GM12878 (cell line): Measurements from ENCODE around the gene PPP1R11. TPM values are rescaled to one million over a fixed set of nuclear protein-coding genes. Genes with fewer than 3 reads are reported as not detected.

ENCODE experiments used
- CEBPB ChIP-seq, 2 experiments: fragments of 150-350 bp in 1 of 2; IDR thresholded peaks; 2 replicates each; pipeline ENCODE4 v1.6.1; 2012 to 2014; ENCODE audit warnings: low read depth in 2 of 2, low read length in 2 of 2, borderline replicate concordance in 1 of 2, inconsistent platforms in 1 of 2
- CHD2 ChIP-seq: IDR thresholded peaks from 2 replicates; pipeline ENCODE4 v1.6.1; 2011; ENCODE audit warnings: low read depth, low read length, improper control_type of control experiment, borderline replicate concordance
- CUX1 ChIP-seq: IDR thresholded peaks from 2 replicates; pipeline ENCODE4 v1.6.1; 2012; ENCODE audit warnings: improper control_type of control experiment, low read depth, low read length; ENCODE audit not compliant: insufficient replicate concordance
- EP300 ChIP-seq, 2 experiments: fragments of 150-350 bp in 1 of 2; IDR thresholded peaks; 2 replicates each; pipeline ENCODE4 v1.6.1; 2011 to 2012; ENCODE audit warnings: low read depth in 2 of 2, low read length in 2 of 2, borderline replicate concordance in 1 of 2, improper control_type of control experiment in 1 of 2, inconsistent platforms in 1 of 2; ENCODE audit not compliant: control insufficient read depth in 1 of 2
- HDAC6 ChIP-seq: fragments of 200-600 bp; sonication (generic); IDR thresholded peaks from one replicate; pipeline ENCODE4 v1.8.0; 2017; ENCODE audit warnings: antibody characterized with exemption; ENCODE audit not compliant: unreplicated experiment
- IKZF1 ChIP-seq: fragments of 450-650 bp; conservative IDR thresholded peaks from 2 replicates; pipeline ENCODE4 v1.6.1; 2017; ENCODE audit warnings: antibody characterized with exemption, mild to moderate bottlenecking
- IRF3 ChIP-seq: fragments of 450-650 bp; IDR thresholded peaks from 2 replicates; pipeline ENCODE4 v1.6.1; 2014; ENCODE audit warnings: mild to moderate bottlenecking
- JUND ChIP-seq: IDR thresholded peaks from 2 replicates; pipeline ENCODE4 v1.6.1; 2012; ENCODE audit warnings: low read depth, mild to moderate bottlenecking, low read length, improper control_type of control experiment, moderate library complexity
- MTA2 ChIP-seq: fragments of 450-650 bp; IDR thresholded peaks from 2 replicates; pipeline ENCODE4 v1.6.1; 2016; ENCODE audit warnings: low read depth, mild to moderate bottlenecking, moderate library complexity
- NR2C1 ChIP-seq: fragments of 450-650 bp; IDR thresholded peaks from 2 replicates; pipeline ENCODE4 v1.6.1; 2017; ENCODE audit warnings: antibody characterized with exemption, mild to moderate bottlenecking, moderate library complexity
- NR2C2 ChIP-seq: IDR thresholded peaks from 2 replicates; pipeline ENCODE4 v1.6.1; 2011; ENCODE audit warnings: borderline replicate concordance, low read depth; ENCODE audit not compliant: control insufficient read depth, insufficient read length
- RBBP5 ChIP-seq: fragments of 200-600 bp; sonication (generic); conservative IDR thresholded peaks from 2 replicates; pipeline ENCODE4 v1.6.1; 2016
- RCOR1 ChIP-seq: conservative IDR thresholded peaks from 2 replicates; pipeline ENCODE4 v1.6.1; 2012; ENCODE audit warnings: low read depth, low read length, improper control_type of control experiment
- SMAD1 ChIP-seq: fragments of 450-650 bp; IDR thresholded peaks from 2 replicates; pipeline ENCODE4 v1.6.1; 2018; ENCODE audit warnings: mild to moderate bottlenecking, low read depth; ENCODE audit not compliant: partially characterized antibody
- TARDBP ChIP-seq: IDR thresholded peaks from 2 replicates; pipeline ENCODE4 v1.6.1; 2016; ENCODE audit warnings: borderline replicate concordance
- YY1 ChIP-seq: IDR thresholded peaks from 2 replicates; pipeline ENCODE4 v1.6.1; 2011; ENCODE audit warnings: low read depth, mild to moderate bottlenecking, low read length
- ZBTB11 ChIP-seq: fragments of 450-650 bp; formaldehyde crosslinking; IDR thresholded peaks from 2 replicates; pipeline ENCODE4 v1.5.0; 2022; ENCODE audit warnings: mild to moderate bottlenecking, missing genetic modification characterization
- ZSCAN29 ChIP-seq: fragments of 450-650 bp; IDR thresholded peaks from 2 replicates; pipeline ENCODE4 v1.6.1; 2017; ENCODE audit warnings: mild to moderate bottlenecking, moderate library complexity
- polyA plus RNA-seq, 11 experiments: library from polyadenylated mRNA; depleted of rRNA in 4 of 11; unstranded in 6 of 11; stranded (reverse) in 5 of 11; fragments of >200 nt; fragmentation: Nextera tagmentation in 4 of 11; fragmentation: Illumina TruSeq in 1 of 11; extraction: Ambion mirVana in 4 of 11; extraction: Trizol in 1 of 11; gene quantifications; 1 replicate in 1 of 11; 2 replicates in 10 of 11; pipeline versions ENCODE4 v1.2.1 to v1.2.3, GENCODE V29; 2011 to 2016; ENCODE audit warnings: inconsistent platforms in 2 of 11, missing spikeins in 2 of 11, low read depth in 1 of 11
- total RNA-seq, 4 experiments: library from RNA; depleted of rRNA in 3 of 4; stranded (reverse); fragments of >200 nt in 3 of 4; fragmentation: Illumina TruSeq in 1 of 4; extraction: Trizol in 1 of 4; gene quantifications; 2 replicates each; pipeline versions ENCODE4 v1.2.1 to v1.2.3, GENCODE V29; 2013 to 2021

The PPP1R11 gene
- total and polyA plus RNA-seq, 10 of the 15 experiments (the other 5 are each of a cell fraction or from before 2014, with no cell fraction given), result 12.6 to 56.1 (median 33.5) TPM

GRCh38 chr6:30066577-30067459 lies at the start of gene PPP1R11 (continued):
- TF ChIP-seq SMAD1 (peak; percentile 66), RBBP5 (no peak), YY1 (peak; percentile 77; the same call in 1 of the 2 replicates), JUND (peak; percentile 3; the same call in 1 of the 2 replicates), CUX1 (no peak), MTA2 (no peak), RCOR1 (peak; percentile 93; the same call in 1 of the 2 replicates), ZSCAN29 (no peak), IRF3 (no peak), EP300 (IDR thresholded peaks at IDR 0.05; ENCODE audit: borderline replicate concordance in 1 of 2, control insufficient read depth in 1 of 2, low read depth in 2 of 2, low read length in 2 of 2) (peak in 1 of 2 experiments; percentile 63; a peak in 2 of 4 replicates), CHD2 (peak; percentile 83), ZBTB11 (CRISPR knock-in tag) (peak; percentile 85), IKZF1 (peak; percentile 98), NR2C2 (no peak), TARDBP (no peak), HDAC6 (no peak), CEBPB (IDR thresholded peaks at IDR 0.05; ENCODE audit: borderline replicate concordance in 1 of 2, low read depth in 2 of 2, low read length in 2 of 2) (0 out of 4 replicates have a peak, but pooled peaks of 1 of the 2 experiments have one; percentile 9), NR2C1 (peak; percentile 84)
